Progenitor cell of endocrine pancreas (in vitro differentiated cells): ENCODE measurements around the gene GTPBP6. TPM values are rescaled to one million over a fixed set of nuclear protein-coding genes. Genes with fewer than 3 reads are reported as not detected.

Experiments used
- DNase-seq: peaks from one replicate; pipeline ENCODE4 v3.0.0; 2021; ENCODE audit warnings: low spot score; ENCODE audit not compliant: unreplicated experiment
- H3K27ac Mint-ChIP-seq: 2 replicates; pipeline ENCODE4 v1.8.0; 2021; ENCODE audit warnings: mild to moderate bottlenecking, moderate library complexity, mixed read lengths
- H3K27me3 Mint-ChIP-seq: 2 replicates; pipeline ENCODE4 v1.8.0; 2021; ENCODE audit warnings: mixed read lengths
- H3K36me3 Mint-ChIP-seq: 2 replicates; pipeline ENCODE4 v1.8.0; 2022; ENCODE audit warnings: mixed read lengths; ENCODE audit not compliant: insufficient read depth
- H3K4me1 Mint-ChIP-seq: 2 replicates; pipeline ENCODE4 v1.8.0; 2021; ENCODE audit warnings: low read depth, mixed read lengths
- H3K4me3 Mint-ChIP-seq: 2 replicates; pipeline ENCODE4 v1.8.0; 2021; ENCODE audit warnings: low read depth, mild to moderate bottlenecking, moderate library complexity, mixed read lengths
- H3K9me3 Mint-ChIP-seq: 2 replicates; pipeline ENCODE4 v1.8.0; 2021; ENCODE audit warnings: low read depth, mixed read lengths
- CTCF ChIP-seq: fragments of 200-600 bp; sonication (generic); IDR thresholded peaks from one replicate; pipeline ENCODE4 v1.5.0; 2021; ENCODE audit warnings: antibody characterized with exemption, mild to moderate bottlenecking; ENCODE audit not compliant: unreplicated experiment
- total RNA-seq: library from RNA; stranded (reverse); gene quantifications from 2 replicates; pipeline ENCODE4 v1.2.1, GENCODE V29; 2021

The GTPBP6 gene
- total RNA-seq, 1 donor from 2014 or later, result 72.7 TPM

GRCh38 chrX:302975-303374 lies 15.6 kb downstream of the GTPBP6 start:
- H3K27ac Mint-ChIP-seq, result peak overlapping the region; percentile 73
- H3K36me3 Mint-ChIP-seq, result peaks cover 37% of the 10 kb centered on the region
- H3K4me1 Mint-ChIP-seq, result no peaks in the 10 kb centered on the region
- no peaks in the 10 kb centered on the region for H3K27me3 Mint-ChIP-seq
- no peak for TF ChIP-seq CTCF
- no peaks in the 10 kb centered on the region for H3K9me3 Mint-ChIP-seq
- no peak overlapping the region for H3K4me3 Mint-ChIP-seq
- no peak for DNase-seq

GRCh38 chrX:300334-300733 lies 18.3 kb downstream of the GTPBP6 start:
- Mint-ChIP-seq H3K4me1 (no peaks in the 10 kb centered on the region), H3K9me3 (no peaks in the 10 kb centered on the region), H3K27ac (no peak overlapping the region), H3K4me3 (no peak overlapping the region), H3K36me3 (peaks cover 34% of the 10 kb centered on the region), H3K27me3 (no peaks in the 10 kb centered on the region)
- TF ChIP-seq CTCF, result no peak
- DNase-seq, result no peak

- TF ChIP-seq CTCF, result no peak
- H3K27me3 Mint-ChIP-seq, result no peaks in the 10 kb centered on the region
- peaks cover 29% of the 10 kb centered on the region for H3K36me3 Mint-ChIP-seq
- DNase-seq, result no peak
- no peak overlapping the region for H3K27ac Mint-ChIP-seq
- no peak overlapping the region for H3K4me3 Mint-ChIP-seq
- no peaks in the 10 kb centered on the region for H3K4me1 Mint-ChIP-seq
- H3K9me3 Mint-ChIP-seq, result no peaks in the 10 kb centered on the region
These were observed 19.6 kb downstream of the GTPBP6 start for GRCh38 chrX:298993-299392.

- Mint-ChIP-seq H3K4me1 (no peaks in the 10 kb centered on the region), H3K27ac (no peak overlapping the region), H3K4me3 (no peak overlapping the region), H3K27me3 (no peaks in the 10 kb centered on the region), H3K9me3 (no peaks in the 10 kb centered on the region), H3K36me3 (peaks cover 34% of the 10 kb centered on the region)
- no peak for TF ChIP-seq CTCF
- DNase-seq, result no peak
These were observed 23.5 kb downstream of the GTPBP6 start for GRCh38 chrX:295136-295535.

- DNase-seq, result no peak
- no peak for TF ChIP-seq CTCF
- Mint-ChIP-seq H3K36me3 (peaks cover 33% of the 10 kb centered on the region), H3K4me1 (no peaks in the 10 kb centered on the region), H3K27ac (no peak overlapping the region), H3K27me3 (no peaks in the 10 kb centered on the region), H3K9me3 (no peaks in the 10 kb centered on the region), H3K4me3 (no peak overlapping the region)
These were observed 25.4 kb downstream of the GTPBP6 start for GRCh38 chrX:292900-293897.
